PC-3 (cell line): Measurements from ENCODE around the gene AMMECR1L. TPM values are rescaled to one million over a fixed set of nuclear protein-coding genes. Genes with fewer than 3 reads are reported as not detected.

ENCODE experiments used
- ATAC-seq: fragments of 200-7000 bp; cut with Tn5 transposase; 2 replicates; pipeline ENCODE4 v1.9.1; 2020; ENCODE audit warnings: mild to moderate bottlenecking, moderate library complexity
- BruUV-seq: library from RNA; stranded (reverse); fragments of 400-500 nt; replicated peaks from 2 replicates; lab custom pipeline; 2021; lab: Mats Ljungman, UMichigan
- CTCF ChIA-PET: fragments of 300-600 bp; sonication (Branson Sonifier 250); formaldehyde crosslinking; loops from one replicate; lab custom pipeline; 2022; ENCODE audit warnings: antibody characterized with exemption; lab: Charles Lee
- POLR2A ChIA-PET: fragments of 300-600 bp; sonication (Branson Sonifier 250); formaldehyde crosslinking; loops from one replicate; lab custom pipeline; 2022; ENCODE audit warnings: antibody characterized with exemption; ENCODE audit not compliant: unreplicated experiment; lab: Charles Lee
- DNase-seq: peaks from one replicate; pipeline ENCODE4 v3.0.0-alpha.2; 2015
- H2AFZ ChIP-seq: fragments of 300-600 bp; sonication (generic); 2 replicates; pipeline ENCODE4 v1.6.0; 2016; ENCODE audit warnings: antibody characterized with exemption, low read length
- H3F3A ChIP-seq: fragments of 300-600 bp; sonication (generic); one replicate; pipeline ENCODE4 v1.6.0; 2017; ENCODE audit warnings: antibody characterized with exemption, low read length, control low read depth, mild to moderate bottlenecking; ENCODE audit not compliant: unreplicated experiment
- H3K27ac ChIP-seq: fragments of 300-600 bp; sonication (generic); 2 replicates; pipeline ENCODE4 v1.5.1; 2016; ENCODE audit warnings: mild to moderate bottlenecking, low read length
- H3K27me3 ChIP-seq: fragments of 300-600 bp; sonication (generic); 2 replicates; pipeline ENCODE4 v1.6.1; 2016; ENCODE audit warnings: low read length, mixed read lengths
- H3K36me3 ChIP-seq: fragments of 300-600 bp; sonication (generic); 2 replicates; pipeline ENCODE4 v1.6.1; 2016; ENCODE audit warnings: low read depth, mixed run types, low read length, mixed read lengths
- H3K4me1 ChIP-seq: fragments of 300-600 bp; sonication (generic); 2 replicates; pipeline ENCODE4 v1.5.1; 2016; ENCODE audit warnings: low read length; ENCODE audit not compliant: insufficient read depth
- H3K4me2 ChIP-seq: fragments of 300-600 bp; sonication (generic); 2 replicates; pipeline ENCODE4 v1.6.0; 2016; ENCODE audit warnings: low read length
- H3K4me3 ChIP-seq: fragments of 300-600 bp; sonication (generic); 2 replicates; pipeline ENCODE4 v1.5.1; 2016; ENCODE audit warnings: mild to moderate bottlenecking, low read length, mixed read lengths
- H3K79me2 ChIP-seq: fragments of 300-600 bp; sonication (generic); 2 replicates; pipeline ENCODE4 v1.6.1; 2017; ENCODE audit warnings: low read length, mixed read lengths
- H3K9ac ChIP-seq: fragments of 300-600 bp; sonication (generic); 2 replicates; pipeline ENCODE4 v1.6.0; 2016; ENCODE audit warnings: mild to moderate bottlenecking, low read length
- H3K9me2 ChIP-seq: fragments of 300-600 bp; sonication (generic); replicated peaks from 2 replicates; pipeline ENCODE4 v1.6.1; 2016; ENCODE audit warnings: mixed run types, low read length, mixed read lengths
- H3K9me3 ChIP-seq: fragments of 300-600 bp; sonication (generic); 2 replicates; pipeline ENCODE4 v1.6.1; 2016; ENCODE audit warnings: low read length, mixed read lengths
- H4K20me1 ChIP-seq: fragments of 300-600 bp; sonication (generic); 2 replicates; pipeline ENCODE4 v1.6.1; 2016; ENCODE audit warnings: low read length, mixed read lengths
- EZH2 ChIP-seq: fragments of 300-600 bp; sonication (generic); IDR thresholded peaks from one replicate; pipeline ENCODE4 v1.6.1; 2017; ENCODE audit warnings: antibody characterized with exemption, mild to moderate bottlenecking, low read length; ENCODE audit not compliant: unreplicated experiment
- EZH2phosphoT487 ChIP-seq: fragments of 300-600 bp; sonication (generic); IDR thresholded peaks from 2 replicates; pipeline ENCODE4 v1.6.1; 2018; ENCODE audit warnings: mild to moderate bottlenecking, antibody characterized with exemption, low read length, borderline replicate concordance
- intact Hi-C: fragments of 100-400 bp; cut with micrococcal nuclease; formaldehyde crosslinking; loops from 2 replicates; pipeline ENCODE4 v1.9.0; 2023
- total RNA-seq: library from RNA; depleted of rRNA; stranded (reverse); fragments of >200 nt; gene quantifications from 2 replicates; pipeline ENCODE4 v1.2.3, GENCODE V29; 2014
- TF ChIP-seq, protein P1 (sequence below): fragments of 300-600 bp; sonication (generic); conservative IDR thresholded peaks from 2 replicates; pipeline ENCODE4 v1.5.1; 2017; ENCODE audit warnings: antibody characterized with exemption, low read depth, mild to moderate bottlenecking, low read length

The AMMECR1L gene
- total RNA-seq, 1 experiment from 2014 or later = 10.9 TPM

- ChIA-PET CTCF (no interaction called here), POLR2A (no interaction called here)
- Histone ChIP-seq H3F3A (no peaks in the 10 kb centered on the region), H3K9me3 (no peaks in the 10 kb centered on the region), H3K36me3 (peaks cover 47% of the 10 kb centered on the region), H3K27me3 (no peaks in the 10 kb centered on the region), H3K27ac (no peak overlapping the region), H4K20me1 (peaks cover 21% of the 10 kb centered on the region; the same call in 1 of the 2 replicates), H3K79me2 (peaks cover 62% of the 10 kb centered on the region), H3K4me2 (no peak overlapping the region), H3K4me3 (no peak overlapping the region), H3K9me2 (no peaks in the 10 kb centered on the region), H3K4me1 (peaks cover 14% of the 10 kb centered on the region), H3K9ac (no peak overlapping the region), H2AFZ (no peak overlapping the region)
- no peak for ATAC-seq
- DNase-seq = no peak
- intact Hi-C loops = loop anchor here (10.0 kb wide), 1 partner anchor 78 kb away; no protein-coding TSS in a partner anchor
- no peak for TF ChIP-seq EZH2phosphoT487
- no peak for TF ChIP-seq EZH2
- TF ChIP-seq, protein P1, sequence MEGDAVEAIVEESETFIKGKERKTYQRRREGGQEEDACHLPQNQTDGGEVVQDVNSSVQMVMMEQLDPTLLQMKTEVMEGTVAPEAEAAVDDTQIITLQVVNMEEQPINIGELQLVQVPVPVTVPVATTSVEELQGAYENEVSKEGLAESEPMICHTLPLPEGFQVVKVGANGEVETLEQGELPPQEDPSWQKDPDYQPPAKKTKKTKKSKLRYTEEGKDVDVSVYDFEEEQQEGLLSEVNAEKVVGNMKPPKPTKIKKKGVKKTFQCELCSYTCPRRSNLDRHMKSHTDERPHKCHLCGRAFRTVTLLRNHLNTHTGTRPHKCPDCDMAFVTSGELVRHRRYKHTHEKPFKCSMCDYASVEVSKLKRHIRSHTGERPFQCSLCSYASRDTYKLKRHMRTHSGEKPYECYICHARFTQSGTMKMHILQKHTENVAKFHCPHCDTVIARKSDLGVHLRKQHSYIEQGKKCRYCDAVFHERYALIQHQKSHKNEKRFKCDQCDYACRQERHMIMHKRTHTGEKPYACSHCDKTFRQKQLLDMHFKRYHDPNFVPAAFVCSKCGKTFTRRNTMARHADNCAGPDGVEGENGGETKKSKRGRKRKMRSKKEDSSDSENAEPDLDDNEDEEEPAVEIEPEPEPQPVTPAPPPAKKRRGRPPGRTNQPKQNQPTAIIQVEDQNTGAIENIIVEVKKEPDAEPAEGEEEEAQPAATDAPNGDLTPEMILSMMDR = no peak
- BruUV-seq = no TSS peak
These were observed 33.4 kb downstream of the AMMECR1L start for GRCh38 chr2:127852388-127852787.

GRCh38 chr2:127847931-127848330, 37.8 kb downstream of the AMMECR1L start:
- H3K27ac ChIP-seq = no peak overlapping the region
- H3K9me3 ChIP-seq = no peaks in the 10 kb centered on the region
- ATAC-seq = no peak
- peaks cover 18% of the 10 kb centered on the region for H3K79me2 ChIP-seq
- TF ChIP-seq EZH2 (no peak), EZH2phosphoT487 (no peak)
- TF ChIP-seq, protein P1 = no peak
- no peaks in the 10 kb centered on the region for H3F3A ChIP-seq
- no peaks in the 10 kb centered on the region for H3K4me1 ChIP-seq
- no peak overlapping the region for H2AFZ ChIP-seq
- no peak overlapping the region for H3K9ac ChIP-seq
- peaks cover 56% of the 10 kb centered on the region for H3K36me3 ChIP-seq
- H3K9me2 ChIP-seq = no peaks in the 10 kb centered on the region
- H3K27me3 ChIP-seq = no peaks in the 10 kb centered on the region
- POLR2A ChIA-PET = interaction anchor here (0.6 kb wide), 1 partner anchor 26 kb away, joined by 3 read pairs; no protein-coding TSS in a partner anchor
- no peak overlapping the region for H3K4me2 ChIP-seq
- CTCF ChIA-PET = no interaction called here
- BruUV-seq = no TSS peak
- no peak overlapping the region for H3K4me3 ChIP-seq
- intact Hi-C loops = no loop called here
- DNase-seq = no peak
- peaks cover 3% of the 10 kb centered on the region; the same call in 1 of the 2 replicates for H4K20me1 ChIP-seq

GRCh38 chr2:127844973-127845372, 40.8 kb downstream of the AMMECR1L start:
- no peak overlapping the region for H3K4me2 ChIP-seq
- no peaks in the 10 kb centered on the region for H3K9me2 ChIP-seq
- DNase-seq (no peak), ATAC-seq (no peak)
- ChIA-PET POLR2A (no interaction called here), CTCF (no interaction called here)
- H3F3A ChIP-seq = no peaks in the 10 kb centered on the region
- no peak overlapping the region for H2AFZ ChIP-seq
- no TSS peak for BruUV-seq
- no peak overlapping the region for H3K4me3 ChIP-seq
- intact Hi-C loops = no loop called here
- no peaks in the 10 kb centered on the region for H3K9me3 ChIP-seq
- TF ChIP-seq EZH2 (no peak), EZH2phosphoT487 (no peak)
- no peak overlapping the region for H3K9ac ChIP-seq
- H4K20me1 ChIP-seq = no peaks in the 10 kb centered on the region
- H3K79me2 ChIP-seq = no peaks in the 10 kb centered on the region; the same call in 1 of the 2 replicates
- no peaks in the 10 kb centered on the region for H3K4me1 ChIP-seq
- H3K36me3 ChIP-seq = peaks cover 38% of the 10 kb centered on the region
- H3K27ac ChIP-seq = no peak overlapping the region
- H3K27me3 ChIP-seq = no peaks in the 10 kb centered on the region
